HG03460 (cell line): ENCODE results near the gene PPCDC.

Experiments used
- ATAC-seq: cut with Tn5 transposase; IDR thresholded peaks from one replicate; pipeline ENCODE4 v1.9.1; 2021; ENCODE audit not compliant: unreplicated experiment

PPCDC gene, protein sequence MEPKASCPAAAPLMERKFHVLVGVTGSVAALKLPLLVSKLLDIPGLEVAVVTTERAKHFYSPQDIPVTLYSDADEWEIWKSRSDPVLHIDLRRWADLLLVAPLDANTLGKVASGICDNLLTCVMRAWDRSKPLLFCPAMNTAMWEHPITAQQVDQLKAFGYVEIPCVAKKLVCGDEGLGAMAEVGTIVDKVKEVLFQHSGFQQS

DNA sequence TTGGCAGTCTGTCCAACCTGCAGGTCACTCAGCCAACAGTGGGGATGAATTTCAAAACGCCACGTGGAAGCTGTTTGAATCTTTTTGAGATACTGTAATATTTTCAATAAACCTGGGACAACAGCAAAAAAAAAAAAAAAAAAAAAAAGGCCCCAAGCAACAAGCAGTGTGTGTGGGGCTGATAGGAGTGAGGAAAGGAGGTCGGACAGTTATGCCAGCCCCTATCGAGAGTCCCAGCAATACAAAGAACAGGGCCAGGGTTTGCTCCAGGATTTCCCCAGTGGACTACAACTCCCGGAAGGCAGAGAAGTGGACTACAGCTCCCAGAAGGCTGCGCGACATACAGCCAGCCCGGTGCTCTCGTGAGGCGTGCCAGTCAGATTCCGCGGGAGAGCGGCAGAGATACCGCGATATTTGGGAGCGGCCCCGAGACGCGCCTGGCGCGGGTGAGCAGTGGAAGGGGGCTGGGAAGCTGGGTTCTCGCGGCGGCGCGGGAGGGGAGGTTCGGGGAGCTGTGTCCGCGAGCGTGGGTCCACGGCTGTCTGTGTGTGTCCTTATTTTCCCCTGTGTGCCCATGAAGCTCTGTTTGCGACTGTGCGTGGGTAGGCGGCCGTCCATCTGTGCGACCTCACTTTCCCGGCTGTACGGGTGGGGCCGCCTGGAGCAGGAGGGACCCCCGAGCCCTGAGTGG is at the start of gene PPCDC:
TSS of gene PPCDC (plus strand) at position 410 of the 691 bp plus-strand sequence. CDS start 4,729 bp downstream, outside the sequence.
- peak; percentile 95 for ATAC-seq

DNA sequence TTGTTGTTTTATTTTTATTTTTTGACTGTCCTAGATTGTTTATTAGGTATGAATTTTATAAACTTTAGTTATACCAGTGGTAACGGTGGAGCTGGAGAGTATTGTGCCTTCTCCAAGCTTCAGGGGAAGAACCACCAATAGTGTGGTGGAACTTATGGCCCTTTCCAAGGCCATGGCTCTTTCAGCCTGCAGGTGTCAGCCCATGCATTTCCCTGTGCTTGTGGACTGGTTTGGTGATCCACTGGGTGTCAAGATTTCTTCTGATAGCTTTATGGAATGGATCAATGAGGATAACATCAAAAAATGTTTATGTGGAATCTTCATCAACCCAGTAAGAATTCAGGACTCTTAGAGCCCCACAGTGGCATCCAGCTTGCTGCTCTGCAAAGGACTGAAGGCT is 47.2 kb upstream of the PPCDC start:
- no peak for ATAC-seq

DNA sequence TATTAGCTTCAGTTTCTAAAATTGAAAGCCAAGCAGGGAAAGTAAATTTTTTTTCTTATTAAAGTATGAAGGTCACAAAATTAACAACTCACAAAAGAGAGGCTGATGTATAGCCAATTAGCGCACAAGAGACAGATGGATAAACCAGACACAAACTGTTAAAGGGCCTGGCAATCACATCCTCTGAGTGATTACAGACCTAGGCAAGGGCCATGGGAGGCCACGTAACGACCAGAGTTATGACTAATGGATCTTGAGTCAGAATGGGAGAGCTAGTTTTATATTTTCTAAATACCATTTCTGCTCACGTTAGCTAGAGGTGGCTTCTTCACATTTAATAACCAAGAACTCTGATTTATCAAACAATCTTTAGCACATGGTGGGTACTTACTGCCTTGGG is 45.8 kb upstream of the PPCDC start:
- ATAC-seq = no peak

DNA sequence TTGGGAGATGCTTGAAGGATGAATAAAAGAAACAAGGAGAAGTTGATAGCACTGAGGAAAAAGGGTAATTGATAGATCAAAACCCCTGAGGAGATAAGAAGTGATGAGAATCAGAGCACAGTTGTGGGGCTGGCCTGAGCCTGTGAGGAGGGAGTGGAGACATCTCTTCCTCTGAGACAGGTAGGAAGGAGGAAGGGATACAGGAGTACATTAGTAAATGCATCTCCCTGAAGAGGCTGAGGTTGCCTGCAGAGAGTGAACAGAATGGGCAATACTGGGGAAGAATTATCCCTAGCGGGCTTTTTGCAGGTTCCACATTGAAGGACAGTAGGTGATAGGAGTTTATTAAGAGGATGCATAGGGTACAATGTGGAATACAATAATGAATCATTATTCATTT is 45.3 kb upstream of the PPCDC start:
- ATAC-seq = no peak

DNA sequence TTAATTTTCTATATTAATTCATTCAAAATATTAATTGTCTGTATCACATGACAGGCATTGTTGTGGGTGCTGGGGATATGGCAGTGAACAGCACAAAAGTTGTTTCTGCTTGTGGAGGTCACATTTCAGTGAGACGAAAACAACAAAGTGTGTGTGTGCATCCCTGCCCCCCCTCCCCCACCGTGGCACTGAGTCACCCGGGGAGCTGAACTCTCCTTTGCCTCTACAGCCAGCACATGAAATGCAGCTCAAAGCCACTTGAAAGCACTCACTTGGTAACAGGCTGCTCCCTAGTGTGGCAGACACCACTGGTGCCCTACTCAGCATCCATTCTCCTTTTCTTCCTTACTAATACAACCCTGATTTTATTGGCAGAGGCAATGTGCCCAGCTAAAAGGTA is 44.9 kb upstream of the PPCDC start:
- no peak for ATAC-seq

DNA sequence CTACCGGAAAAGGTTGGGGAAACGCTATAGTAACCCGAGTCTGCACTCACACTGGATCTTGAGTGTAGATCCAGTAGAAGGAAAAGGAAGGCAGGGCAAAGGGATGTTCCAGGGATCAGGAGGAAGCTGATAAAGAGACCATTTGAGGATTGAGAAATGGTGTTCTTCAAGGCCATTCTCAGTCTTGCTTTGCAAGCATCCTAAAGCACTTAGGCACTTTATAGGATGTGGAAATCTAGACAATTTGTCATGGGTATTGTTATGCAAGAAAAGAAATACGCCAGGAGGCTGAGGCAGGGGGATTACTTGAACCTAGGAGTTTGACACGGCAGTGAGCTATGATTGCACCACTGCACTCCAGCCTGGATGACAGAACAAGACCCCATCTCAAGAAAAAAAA is 41.2 kb upstream of the PPCDC start:
- ATAC-seq = no peak

DNA sequence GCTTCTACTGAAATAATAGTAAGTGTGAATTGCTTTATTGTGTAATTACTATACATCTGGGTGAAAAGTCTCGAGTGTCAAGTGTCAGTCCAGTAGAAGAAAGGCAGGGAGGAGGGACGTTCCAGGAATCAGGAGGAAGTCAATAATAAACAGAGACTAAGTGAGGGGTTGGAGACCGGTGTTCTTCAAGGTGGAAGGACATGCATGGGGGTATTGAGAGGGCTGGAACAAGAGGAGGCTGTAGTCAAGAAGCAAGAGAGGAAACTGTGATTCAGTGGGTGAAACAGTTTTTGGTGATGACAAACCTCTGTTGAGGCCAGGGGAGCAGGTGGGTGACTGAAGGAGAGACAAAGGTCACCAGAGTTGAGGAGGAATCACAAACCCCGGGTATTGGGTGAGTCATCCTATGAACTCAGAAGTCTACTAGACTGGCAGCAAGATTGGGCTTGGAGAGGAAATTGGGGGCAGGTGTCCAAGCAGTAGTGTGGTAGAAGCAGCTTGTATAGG is 39.6 kb upstream of the PPCDC start:
- peak; percentile 67 for ATAC-seq

DNA sequence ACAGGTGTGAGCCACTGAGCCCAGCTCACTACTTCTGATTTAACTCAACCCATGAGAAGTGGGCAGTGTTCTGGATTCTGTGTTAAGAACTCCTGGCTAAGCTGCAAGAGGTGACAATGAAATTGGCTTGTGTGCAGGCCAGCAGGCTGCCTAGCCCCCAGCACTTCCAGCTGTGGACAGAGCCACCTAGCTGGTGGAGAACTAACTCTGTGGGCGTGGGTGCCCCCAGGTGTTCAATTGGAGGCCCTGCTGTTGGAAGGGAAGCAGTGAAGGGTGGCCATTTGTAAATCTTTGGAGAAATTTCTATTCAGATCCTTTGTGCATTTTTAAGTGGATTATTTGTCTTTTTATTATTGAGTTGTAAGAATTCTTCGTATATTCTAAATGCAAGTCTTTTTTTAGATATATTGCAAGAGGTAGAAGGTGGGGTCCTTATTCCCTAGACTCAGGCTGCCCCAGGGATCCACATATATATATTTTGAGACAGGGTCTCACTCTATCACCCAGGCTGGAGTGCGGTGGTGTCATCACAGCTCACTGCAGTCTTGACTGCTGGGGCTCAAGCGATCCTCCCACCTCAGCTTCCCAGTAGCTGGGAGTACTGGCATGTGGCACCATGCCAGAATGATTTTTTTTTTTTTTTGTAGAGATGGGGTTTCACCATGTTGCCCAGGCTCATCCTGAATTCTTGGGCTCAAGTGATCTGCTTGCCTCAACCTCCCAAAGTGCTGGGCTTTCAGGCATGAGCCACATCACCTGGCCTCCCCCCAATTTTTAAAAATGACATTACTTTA is 35.2 kb upstream of the PPCDC start:
- ATAC-seq = no peak

DNA sequence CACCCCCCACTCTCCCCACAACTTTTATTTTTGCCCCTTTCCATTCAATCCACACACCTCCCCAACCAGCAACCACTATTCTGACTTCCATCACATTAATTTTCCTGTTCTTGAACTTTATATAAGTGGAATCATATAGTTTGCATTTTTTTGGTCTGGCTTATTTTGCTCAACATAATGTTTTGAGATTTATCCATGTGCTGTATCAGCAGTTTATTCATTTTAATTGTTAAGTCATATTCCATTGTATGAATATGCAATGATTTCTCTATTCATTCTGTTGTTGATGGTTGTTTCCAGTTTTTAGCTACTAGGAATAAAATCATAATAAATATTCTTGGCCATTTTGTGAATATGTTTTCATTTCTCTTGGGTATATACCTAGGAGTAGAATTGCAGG is 33.9 kb upstream of the PPCDC start:
- no peak for ATAC-seq

DNA sequence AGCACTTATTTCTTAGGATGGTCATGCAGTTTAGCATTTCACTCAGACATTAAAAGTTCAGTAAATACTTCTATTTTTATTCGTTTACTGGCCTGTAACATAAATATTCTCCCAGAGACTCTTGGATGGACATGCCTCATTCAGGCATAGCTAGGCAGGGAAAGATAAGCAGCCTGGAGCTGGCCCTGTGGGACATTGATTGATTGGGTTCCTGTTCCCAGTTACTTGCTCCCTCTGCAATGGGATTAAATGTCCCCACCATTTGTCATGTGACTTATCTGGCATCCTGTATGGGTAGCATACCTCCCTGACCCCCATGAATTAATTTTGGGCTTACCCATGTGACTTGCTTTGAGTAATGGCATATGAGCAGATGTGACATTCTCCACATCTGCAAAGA is 30.8 kb upstream of the PPCDC start:
- no peak for ATAC-seq

DNA sequence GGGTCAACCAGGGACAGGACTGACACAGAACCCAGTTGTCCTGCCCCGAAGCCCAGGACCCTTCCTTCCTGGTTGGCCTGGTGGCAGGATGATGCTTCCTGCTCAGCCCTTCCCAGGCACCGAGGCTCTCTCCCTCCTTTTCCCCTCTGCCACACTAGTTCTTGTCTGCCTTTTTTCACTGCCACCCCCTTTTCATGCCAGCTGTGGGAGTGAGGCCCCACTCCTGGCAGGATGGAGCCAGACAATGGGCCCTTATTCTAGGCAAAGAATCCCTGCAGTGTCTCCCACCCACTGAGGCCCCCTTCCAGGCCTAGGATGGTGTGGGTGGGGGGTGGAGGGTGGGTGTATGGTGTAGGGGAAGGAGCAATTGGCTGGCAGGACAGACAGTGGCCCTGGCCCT is 29.2 kb upstream of the PPCDC start:
- ATAC-seq = no peak

DNA sequence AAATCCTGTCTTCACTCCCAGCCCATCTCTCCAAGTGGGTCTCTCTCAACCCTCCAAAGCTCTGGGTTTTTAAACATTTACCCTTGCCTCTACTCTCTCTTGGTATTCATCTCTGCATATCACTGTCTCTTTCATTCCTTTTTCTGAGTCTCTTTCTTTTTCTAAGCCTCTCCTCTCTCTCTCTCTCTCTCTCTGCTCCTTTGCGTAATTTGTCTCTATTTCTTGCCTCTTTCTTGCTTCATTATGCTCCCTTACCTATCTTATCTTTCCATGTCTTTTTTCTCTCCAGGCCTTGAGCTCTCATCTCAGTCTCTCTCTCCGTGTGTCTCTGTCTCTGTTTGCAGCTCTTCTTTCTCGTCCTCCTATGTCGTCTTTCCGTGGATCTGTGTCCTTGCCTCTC is 28.7 kb upstream of the PPCDC start:
- no peak for ATAC-seq

DNA sequence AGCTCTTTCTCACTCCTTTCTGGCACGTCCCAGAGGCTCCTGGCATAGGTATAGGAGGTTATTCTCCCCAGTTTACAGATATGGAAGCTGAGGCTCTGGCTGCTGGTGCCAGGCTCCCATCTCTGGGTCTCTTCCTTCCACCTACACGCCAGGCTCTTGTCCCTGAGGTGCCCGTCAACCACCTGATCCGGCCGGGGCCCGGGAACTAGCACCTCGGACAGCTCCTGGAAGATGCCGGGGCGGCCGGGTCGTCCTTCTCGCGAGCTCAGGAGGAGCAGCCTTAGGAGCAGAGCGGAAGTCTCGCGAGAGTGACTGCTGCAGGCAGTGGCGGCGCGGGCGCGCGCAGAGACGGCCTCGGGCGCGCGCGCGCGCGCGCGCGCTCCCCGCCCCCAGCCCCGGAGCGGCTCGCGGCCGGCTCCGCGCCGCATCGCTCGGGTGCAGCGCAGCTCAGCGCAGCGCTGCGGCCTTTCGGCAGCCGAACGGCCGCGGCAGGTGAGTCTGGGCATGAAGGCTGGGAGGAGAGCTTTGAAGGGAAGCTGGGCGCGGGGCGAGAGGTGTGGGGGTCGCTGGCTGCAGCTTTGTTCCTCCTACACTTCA is 28.1 kb upstream of the PPCDC start, which contains the start of gene SCAMP5:
TSS of gene SCAMP5 (plus strand) at position 382 of the 597 bp plus-strand sequence. CDS start 16,277 bp downstream, outside the sequence.
- ATAC-seq = no peak

DNA sequence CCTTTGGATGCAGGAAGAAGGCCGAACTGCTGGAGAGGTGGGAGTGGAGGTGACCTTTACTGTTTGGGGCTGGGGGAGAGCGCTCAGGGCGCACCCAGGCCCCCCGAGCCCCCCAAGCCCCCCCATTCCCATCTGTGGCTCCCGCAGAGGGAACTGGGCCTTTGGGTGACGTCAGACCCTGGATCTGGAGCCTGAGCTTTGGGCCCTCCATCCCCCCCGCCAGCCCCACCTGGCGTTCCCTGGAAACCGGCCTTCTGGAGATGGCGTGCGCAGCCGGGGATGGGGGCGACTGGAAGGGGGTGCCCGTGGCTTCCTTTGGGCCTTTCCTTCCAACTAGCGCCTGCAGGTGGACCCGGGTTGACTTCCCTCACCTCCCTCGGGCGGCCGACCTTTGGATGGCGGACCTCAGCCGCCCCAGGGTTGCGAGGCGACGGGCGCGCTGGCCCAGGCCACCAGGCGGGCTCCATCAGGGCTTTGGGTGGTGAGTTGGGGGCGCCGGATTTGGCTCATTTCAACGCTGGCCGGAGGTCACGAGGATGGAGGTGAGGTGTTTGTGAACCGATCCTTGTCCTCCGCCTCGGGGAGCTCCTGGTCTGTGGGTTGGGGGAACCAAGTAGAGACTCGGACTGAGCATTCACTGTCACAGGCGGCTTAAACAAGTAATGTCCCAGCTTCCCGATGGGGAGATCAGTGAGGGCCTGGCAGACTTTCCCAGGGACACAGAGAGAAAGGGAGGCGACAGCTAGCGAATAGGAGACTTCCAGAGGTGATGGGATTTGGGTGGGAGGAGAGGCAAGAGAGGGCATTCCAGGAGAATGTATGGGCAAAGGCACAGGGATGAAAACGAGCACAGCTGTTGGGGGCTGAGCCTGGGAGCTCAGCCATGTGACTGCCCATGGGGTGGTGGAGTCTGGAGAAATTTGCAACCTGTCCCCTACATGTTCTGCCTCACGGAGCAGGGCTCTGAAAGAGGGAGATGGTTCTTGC is 27.3 kb upstream of the PPCDC start:
- no peak for ATAC-seq

DNA sequence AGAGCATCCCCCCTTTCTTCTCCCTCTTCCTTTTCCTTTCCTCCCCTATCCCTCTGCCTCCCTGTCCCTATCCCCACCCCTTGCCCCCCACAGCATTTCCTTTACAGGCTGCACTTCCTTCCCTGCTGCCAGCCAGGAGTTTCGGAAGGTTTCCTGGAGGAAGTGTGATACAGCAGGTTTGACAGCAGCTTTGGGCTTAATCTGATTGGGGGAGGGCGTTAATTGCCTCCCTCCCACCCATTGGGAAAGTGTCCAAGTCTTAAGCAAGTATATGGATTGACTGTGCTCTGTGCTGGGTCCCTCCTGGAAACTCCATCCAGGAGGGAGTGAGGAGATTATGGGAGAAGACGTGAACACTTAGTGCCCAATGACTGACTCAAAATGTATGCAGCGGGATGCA is 26.2 kb upstream of the PPCDC start:
- ATAC-seq = no peak

DNA sequence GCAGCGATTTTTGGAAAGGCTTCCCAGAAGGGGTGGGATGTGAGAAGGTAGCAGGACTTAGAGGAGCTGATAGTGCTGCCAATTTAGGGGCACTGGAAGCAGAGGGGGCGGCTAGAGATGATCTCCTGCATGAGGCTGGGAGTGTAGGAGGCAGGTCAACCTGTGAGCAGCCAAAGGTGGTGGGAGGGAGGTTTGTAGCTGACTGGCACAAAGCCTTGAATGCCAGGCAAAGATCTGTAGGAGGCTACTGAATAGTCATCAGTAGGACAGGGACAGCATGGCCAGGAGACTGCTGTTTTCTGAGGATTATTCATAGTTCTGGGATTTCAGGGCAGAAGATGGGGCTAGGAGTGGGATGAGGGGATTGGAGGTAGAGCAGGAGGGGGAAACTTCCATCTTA is 25.8 kb upstream of the PPCDC start:
- no peak for ATAC-seq

DNA sequence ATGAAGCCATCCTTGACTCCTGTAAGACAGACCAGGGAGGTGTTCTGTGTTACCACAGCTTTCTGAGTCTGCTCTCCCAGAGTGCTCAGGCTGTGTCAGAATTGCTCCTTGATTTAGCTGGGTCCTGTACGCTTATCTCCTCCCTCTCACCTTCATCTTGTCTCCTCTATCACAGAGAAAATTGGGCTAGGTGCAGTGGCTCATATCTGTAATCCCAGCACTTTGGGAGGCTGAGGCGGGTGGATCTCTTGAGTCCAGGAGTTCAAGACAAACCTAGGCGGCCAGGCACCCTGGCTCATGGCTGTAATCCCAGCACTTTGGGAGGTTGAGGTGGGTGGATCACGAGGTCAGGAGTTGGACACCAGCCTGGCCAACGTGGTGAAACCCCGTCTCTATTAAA is 22.1 kb upstream of the PPCDC start:
- no peak for ATAC-seq

DNA sequence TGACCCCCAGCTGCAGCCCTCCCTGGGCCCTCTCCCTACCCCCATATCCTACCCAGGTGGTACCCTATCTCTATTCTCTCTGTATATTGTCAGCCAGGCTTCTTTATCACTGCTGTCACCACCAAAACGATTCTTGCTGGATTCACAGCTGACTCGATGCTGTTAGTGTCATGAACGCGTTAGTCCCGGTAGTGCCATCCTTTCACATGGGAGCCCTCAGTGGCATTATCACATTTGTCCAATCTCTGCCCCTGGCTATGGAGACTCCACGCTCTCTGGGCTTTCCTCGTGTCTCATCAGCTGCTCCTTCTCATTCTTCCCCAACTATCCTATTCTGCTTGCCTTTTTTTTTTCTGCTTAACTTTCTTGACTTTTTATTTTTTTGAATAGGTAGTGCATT is 21.0 kb upstream of the PPCDC start:
- ATAC-seq = no peak

DNA sequence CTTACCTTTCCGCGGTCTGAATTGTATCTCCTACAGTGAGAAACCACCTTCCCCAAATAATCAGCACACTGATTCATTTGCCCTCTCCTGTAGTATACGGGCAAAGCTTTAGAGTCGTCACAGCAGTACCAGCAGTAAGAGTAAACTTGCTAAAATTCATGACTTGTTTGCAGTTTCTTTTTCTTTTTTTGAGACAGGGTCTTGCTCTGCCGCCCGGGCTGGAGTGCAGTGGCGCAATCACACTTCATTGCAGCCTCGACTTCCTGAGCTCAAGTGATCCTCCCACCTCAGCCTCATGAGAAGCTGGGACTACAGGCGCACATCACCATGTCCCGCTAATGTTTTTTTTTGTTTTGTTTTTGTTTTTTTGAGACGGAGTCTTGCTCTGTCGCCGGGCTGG is 16.2 kb upstream of the PPCDC start:
- ATAC-seq = no peak

DNA sequence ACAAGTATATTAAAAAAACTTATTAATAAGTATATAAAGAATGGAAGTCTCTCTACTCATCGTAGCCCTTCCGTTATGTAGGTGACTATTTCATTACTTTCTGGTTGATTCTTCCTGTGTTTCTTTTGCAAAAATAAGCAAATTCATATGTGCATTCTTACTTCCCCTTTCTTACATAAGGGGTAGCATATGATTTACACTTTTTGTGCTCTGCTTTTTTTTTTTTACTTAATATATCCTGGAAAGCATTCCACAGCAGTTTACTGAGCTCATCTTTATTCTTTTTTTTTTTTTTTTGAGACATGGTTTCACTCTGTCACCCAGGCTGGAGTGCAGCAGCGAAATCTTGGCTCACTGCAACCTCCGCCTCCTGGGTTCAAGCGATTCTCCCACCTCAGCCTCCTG is 15.2 kb upstream of the PPCDC start:
- peak; percentile 26 for ATAC-seq
